GM12865 (cell line): ENCODE results near the gene C20orf141.

Experiments used
- DNase-seq: peaks from one replicate; pipeline ENCODE4 v3.0.0; 2010; ENCODE audit warnings: low read depth
- H3K4me3 ChIP-seq: 2 replicates; pipeline ENCODE4 v1.5.1; 2011; ENCODE audit warnings: mild to moderate bottlenecking, low read depth, low read length, control low read depth
- CTCF ChIP-seq: IDR thresholded peaks from 2 replicates; pipeline ENCODE4 v1.5.1; 2011; ENCODE audit warnings: low read length, control low read depth, low read depth, inconsistent platforms; ENCODE audit not compliant: insufficient read depth; ENCODE audit errors: missing control alignments

Gene C20orf141

GRCh38 chr20:2815242-2815900 is 584 bp downstream of the C20orf141 start:
- TF ChIP-seq CTCF, result no peak
- H3K4me3 ChIP-seq, result no peak overlapping the region
- DNase-seq, result no peak

GRCh38 chr20:2816030-2816582 is 1.3 kb downstream of the C20orf141 start, which contains the start of gene TMEM239:
TSS of gene TMEM239 (plus strand) at chr20:2816364. CDS start at chr20:2816555, 191 bp downstream.
- no peak for DNase-seq
- H3K4me3 ChIP-seq, result no peak within 1 kb of the TSS
- no peak for TF ChIP-seq CTCF

- no peak overlapping the region for H3K4me3 ChIP-seq
- peak; percentile 27 for TF ChIP-seq CTCF
- peak; percentile 46 for DNase-seq
Observed at GRCh38 chr20:2816583-2817340, 2.0 kb downstream of the C20orf141 start.

GRCh38 chr20:2817341-2817726 is 2.5 kb downstream of the C20orf141 start:
- no peak for TF ChIP-seq CTCF
- no peak for DNase-seq

GRCh38 chr20:2817891-2818595 is 3.3 kb downstream of the C20orf141 start:
- DNase-seq, result no peak
- TF ChIP-seq CTCF, result no peak
- H3K4me3 ChIP-seq, result no peak overlapping the region

More at GRCh38 chr20:2817341-2817726, 2.5 kb downstream of the C20orf141 start:
- H3K4me3 ChIP-seq, result no peak overlapping the region

- H3K4me3 ChIP-seq, result no peak overlapping the region
Observed at GRCh38 chr20:2820084-2820895, 5.5 kb downstream of the C20orf141 start.

More at GRCh38 chr20:2820084-2820895, 5.5 kb downstream of the C20orf141 start:
- TF ChIP-seq CTCF, result no peak
- no peak for DNase-seq
